OCI-LY7 (cell line): ENCODE results near the gene LCNL1.

Experiments used
- EZH2phosphoT487 ChIP-seq: fragments of 200-600 bp; sonication (generic); IDR thresholded peaks from 2 replicates; pipeline ENCODE4 v1.6.1; 2018; ENCODE audit warnings: low read depth, borderline replicate concordance, mild to moderate bottlenecking, mixed run types, antibody characterized with exemption, low read length, moderate library complexity, mixed read lengths
- TF ChIP-seq, protein P1 (sequence below): fragments of 200-600 bp; sonication (generic); conservative IDR thresholded peaks from 2 replicates; pipeline ENCODE4 v1.5.1; 2014; ENCODE audit warnings: mild to moderate bottlenecking, antibody characterized with exemption, low read length, moderate library complexity, mixed read lengths

- TF ChIP-seq, protein P1, sequence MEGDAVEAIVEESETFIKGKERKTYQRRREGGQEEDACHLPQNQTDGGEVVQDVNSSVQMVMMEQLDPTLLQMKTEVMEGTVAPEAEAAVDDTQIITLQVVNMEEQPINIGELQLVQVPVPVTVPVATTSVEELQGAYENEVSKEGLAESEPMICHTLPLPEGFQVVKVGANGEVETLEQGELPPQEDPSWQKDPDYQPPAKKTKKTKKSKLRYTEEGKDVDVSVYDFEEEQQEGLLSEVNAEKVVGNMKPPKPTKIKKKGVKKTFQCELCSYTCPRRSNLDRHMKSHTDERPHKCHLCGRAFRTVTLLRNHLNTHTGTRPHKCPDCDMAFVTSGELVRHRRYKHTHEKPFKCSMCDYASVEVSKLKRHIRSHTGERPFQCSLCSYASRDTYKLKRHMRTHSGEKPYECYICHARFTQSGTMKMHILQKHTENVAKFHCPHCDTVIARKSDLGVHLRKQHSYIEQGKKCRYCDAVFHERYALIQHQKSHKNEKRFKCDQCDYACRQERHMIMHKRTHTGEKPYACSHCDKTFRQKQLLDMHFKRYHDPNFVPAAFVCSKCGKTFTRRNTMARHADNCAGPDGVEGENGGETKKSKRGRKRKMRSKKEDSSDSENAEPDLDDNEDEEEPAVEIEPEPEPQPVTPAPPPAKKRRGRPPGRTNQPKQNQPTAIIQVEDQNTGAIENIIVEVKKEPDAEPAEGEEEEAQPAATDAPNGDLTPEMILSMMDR = no peak
- no peak for TF ChIP-seq EZH2phosphoT487
Measured at GRCh38 chr9:136957461-136957860, 25.3 kb upstream of the LCNL1 start.
